ENCODE measurements around the gene KRTAP21-2.
"Not testable (repeated sequence)": the region's sequence is repeated elsewhere in the genome, so short reads cannot be mapped to it uniquely, and the experiment has no call there.

KRTAP21-2 gene

DNA sequence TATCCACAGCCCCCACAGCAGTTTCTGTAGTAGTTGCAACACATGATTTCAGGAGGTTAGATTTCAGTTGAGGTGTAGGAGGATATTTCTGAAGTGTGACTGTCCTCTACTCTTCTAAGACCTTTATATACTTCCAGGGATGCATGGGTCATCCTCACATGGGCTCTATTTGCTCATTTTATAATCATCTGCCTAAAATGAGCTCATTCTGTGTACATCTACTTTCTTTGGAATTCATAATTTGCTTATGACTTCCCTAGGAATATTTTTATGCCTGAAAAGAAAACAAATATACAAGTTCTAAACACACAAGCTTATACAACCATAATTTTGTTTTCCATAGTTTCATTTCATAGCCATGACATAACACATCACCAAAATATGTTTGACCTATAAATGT lies at the start of gene KRTAP21-2:
TSS of gene KRTAP21-2 (minus strand) at position 101 of the 400 bp plus-strand sequence. CDS start at position 44, 57 bp downstream.
- DNase-seq: no peak

DNA sequence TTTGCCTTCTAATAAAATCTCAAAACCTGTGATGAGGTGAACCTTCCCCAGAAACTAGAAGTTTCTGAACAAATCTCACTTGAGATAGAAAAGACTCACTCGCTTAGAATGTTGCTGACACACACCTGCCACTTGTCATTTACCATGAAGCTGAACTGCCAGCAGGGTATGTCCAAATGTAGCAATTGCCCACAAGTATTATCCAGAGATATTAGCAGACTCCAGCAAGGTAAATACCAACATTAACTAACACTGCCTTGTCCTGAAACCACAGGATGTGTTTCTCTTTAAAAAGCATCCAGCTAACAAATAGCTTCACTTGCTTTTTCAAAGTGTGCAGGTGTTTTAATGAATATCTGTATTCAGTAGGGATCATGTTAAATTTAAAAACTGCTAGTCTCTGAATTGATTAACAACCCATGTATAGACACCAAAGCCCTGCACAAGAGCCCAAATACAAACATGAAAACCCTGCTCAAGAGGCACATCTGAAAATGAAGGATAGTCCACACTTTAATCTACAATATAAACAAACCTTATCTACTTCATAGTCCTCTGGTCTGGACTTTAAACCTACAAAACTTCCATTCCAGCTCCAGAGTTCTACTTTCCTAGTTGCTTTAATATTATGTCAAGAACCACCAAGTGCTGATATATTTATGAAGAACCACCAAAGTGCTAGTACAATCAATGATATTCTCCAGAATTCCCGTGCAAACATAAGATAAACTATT lies 46.7 kb upstream of the KRTAP21-2 start:
- DNase-seq: no peak

DNA sequence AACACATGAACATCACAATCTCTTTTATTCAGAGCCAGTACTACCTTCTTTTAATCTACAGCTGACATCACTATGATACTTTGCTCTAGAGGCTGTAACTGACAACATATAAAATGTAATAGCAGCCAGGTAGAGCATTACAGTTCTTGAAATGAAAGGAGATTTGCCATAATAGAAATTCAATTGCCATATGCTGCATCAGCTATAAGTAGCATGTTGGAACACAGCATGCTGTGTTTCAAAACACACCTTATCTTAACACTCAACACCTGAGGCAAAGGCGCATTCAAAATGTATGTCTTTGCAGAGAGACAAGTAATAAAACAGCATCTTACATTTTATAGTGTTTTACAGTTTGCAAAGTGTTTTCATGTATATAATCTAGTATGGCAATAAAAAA lies 32.2 kb upstream of the KRTAP21-2 start:
- no peak for DNase-seq

DNA sequence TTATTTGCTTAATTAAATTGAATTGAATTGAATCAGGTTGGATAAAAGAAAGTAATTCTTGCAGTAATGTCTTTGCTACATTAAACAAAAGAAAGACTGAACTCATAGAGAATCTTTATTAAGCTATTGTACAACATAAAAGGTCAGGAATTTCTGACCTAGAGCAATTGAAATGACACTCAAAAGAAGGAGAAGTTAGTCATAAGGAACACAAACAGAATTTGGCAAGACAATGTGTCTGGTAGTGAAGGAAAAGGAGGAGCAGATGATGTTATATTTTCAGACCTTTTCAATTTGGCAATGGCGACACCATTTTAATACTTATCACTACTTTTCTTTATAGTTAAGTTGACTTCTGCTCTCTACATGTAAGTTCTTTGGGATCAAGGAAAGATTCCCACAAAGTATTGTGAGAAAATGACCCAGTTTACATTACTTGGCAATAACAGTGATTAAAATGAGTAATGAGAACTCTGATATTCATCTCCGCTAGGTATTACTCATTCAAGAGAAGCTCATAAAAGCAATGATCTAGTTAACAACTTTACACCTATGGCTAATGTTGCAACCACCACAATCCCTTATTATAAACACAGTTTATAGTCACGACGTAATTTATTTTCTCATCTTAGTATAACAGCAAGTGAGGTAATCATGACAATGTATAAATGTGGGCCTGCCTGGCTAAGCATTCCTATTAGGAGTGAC lies 22.8 kb upstream of the KRTAP21-2 start:
- no peak for DNase-seq

DNA sequence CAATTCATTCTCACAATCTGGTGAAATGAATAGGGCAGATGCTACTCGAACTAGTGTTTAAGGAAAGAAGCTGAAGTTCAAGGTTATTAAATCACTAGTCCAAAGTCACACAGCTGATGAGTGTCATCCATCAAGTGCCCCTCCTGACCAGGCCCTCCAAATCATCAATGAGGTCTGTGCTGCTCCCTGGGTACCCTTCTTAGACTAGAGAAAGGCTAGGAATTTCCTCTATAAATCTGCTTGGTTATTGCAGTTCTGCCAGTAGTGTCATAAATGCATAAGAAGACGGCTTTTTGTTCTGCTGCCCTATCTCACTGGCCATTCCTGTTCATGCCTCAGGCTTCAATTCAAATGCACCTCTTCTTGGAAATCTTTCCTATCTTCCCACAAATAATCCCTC lies 13.7 kb upstream of the KRTAP21-2 start:
- no peak for DNase-seq

DNA sequence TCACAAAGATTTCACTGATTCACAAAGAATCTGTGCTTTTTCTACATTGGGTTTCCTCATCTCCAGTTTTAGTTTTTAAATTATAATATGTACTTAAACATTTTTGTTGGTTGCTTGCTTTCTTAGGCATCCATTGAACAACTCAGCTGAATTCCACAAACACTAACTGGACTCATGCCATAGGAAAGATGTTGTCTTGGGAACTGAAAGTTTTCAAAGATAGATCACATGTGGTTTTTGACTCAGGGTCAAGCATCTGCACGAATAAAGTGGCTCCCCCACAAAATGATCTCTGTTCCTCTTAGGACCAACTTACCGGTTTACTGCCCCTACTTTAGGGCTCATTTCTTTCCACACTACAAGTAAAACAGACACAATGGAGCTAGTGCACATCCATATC lies 11.2 kb upstream of the KRTAP21-2 start:
- DNase-seq: no peak

DNA sequence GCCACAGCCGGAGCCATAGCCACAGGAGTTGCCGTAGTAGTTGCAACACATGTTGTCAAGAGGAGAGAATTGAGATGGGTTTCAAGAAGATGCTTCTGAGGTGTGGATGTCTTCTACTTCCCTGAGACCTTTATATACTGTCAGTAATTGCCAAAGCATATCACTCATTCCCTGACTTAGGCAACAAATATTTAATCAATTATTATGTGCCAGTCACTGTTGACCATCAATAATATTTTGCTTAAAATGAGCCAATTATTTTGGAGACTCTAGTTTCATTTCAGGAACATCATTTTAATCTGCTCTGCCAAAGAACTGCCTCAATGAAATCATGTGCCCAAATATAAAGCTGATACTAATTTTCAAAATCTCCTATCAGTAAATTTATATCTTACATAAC lies 8.3 kb upstream of the KRTAP21-2 start, which contains the start of gene KRTAP21-1:
TSS of gene KRTAP21-1 (minus strand) at position 101 of the 400 bp plus-strand sequence. CDS start at position 51, 50 bp downstream.
- not testable (repeated sequence) for DNase-seq

DNA sequence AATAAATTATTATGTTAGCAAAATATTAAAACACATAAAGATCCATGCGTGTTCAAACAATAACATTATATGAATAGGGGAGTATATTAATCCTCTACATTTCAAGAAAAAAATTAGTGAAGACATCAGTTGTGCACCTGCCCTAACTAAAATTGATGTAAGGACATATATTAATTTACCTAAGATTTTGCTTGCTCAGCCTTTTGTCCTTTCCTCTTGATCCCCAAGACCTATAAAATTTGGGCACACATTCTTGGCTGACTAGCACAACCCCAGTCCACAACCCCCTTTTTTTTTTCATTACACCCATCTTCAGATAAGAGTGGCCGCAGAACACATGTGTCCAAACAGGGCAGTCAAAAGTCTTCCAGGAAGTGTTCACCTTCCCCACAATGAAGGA lies 6.6 kb downstream of the KRTAP21-2 start:
- no peak for DNase-seq

DNA sequence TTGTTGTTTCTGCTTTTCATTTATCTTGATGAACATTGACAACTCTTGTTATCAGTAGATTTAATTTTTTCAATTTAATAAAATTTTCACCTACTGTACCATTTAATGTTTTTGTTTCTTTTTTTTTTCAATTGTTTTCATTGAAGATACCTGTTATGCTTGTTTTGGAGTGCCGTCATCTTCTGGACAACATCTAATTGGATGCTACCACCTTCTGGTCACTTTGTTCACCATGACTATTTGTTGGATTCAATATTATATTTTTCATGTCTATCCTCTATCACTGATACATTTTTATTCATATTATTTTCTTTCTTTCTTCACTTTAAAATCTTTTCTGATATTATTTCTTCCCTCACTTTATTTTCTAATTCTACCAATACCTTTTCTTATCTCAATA lies 14.0 kb downstream of the KRTAP21-2 start:
- DNase-seq: no peak

DNA sequence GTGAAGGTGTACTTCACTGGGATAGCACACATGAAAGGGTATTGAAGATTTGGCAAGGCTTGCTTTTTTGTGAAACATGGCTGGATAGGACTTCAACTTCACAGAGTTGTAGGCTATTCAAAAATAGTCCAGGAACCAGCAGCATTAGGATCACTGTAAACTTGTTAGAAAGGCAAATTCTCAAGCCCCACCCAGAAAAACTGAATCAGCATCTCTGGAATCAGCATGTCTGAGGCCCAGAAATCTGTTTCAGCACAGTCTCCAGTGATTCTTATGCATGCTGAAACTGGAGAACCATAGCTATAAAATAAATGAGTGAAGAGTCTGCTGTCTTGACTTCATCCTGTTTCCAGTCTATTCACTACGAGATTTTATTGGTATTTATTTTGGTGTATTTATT lies 20.3 kb downstream of the KRTAP21-2 start:
- no peak for DNase-seq

DNA sequence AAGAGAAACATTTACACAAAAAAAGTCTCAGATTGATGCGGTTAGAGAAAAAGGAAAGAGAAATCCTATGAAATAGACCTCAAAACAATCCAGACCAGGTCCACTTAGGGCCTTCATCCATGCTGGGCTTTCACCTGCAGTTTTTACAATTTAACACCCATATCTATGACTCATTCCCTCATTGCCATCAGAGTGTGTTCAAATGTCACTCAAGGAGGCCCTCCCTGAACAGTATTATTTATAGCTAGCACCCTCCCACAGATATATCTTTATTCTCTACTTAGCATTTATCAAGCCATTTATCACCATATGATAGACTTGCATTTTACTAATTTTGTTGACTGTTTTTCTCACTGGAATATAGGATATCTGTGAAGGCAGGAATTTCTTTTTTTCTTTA lies 27.7 kb downstream of the KRTAP21-2 start:
- DNase-seq: no peak

DNA sequence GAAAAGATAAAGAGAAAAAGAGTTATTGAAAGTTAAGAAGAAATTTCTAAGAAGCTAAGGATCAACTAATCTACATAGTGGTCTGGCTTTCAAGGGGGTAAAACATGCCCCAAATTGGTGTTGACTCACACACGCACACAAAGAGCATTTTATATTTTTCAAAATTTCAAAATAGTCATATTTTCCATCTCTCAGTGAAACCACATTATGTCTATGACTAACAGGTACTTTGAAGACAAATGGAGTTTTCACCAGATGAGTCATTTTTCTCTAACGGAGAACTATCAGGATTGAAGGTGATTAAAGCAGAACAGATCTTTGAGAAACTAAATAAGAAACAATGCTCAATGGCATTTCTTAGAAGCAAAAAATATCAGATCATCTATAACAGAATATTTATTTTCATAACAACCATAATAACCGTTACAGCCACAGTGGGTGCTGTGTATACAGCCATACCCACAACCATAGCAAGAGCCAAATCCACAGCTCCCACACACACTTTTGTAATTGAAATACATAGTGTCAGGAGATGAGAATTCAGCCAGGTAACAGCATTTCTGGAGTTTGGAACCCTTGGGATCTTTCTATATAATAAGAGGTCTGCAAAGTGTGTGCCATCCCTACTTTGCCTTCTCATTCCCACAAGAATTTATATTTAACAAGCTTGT lies 28.7 kb downstream of the KRTAP21-2 start, which contains the start of gene KRTAP21-3:
TSS of gene KRTAP21-3 (minus strand) at position 539 of the 671 bp plus-strand sequence. CDS start at position 521, 18 bp downstream.
- no peak for DNase-seq

DNA sequence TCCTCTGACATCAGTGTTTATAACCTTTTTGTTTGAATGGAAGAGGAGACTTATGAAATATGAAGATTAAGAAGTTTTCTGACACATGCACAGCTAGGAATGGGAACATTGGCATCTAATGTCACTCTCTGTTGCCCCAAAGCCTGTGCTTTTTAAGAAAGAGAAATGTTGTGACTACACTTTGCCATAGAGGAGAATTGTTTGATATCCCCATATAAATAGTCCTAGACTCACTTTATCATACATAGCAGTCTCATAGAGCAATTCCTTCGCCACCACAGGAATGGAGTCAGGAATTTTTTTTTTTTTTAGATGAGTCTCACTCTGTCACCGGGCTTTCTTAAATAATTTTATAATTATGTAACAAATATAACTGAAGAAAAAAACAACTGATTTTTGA lies 30.0 kb downstream of the KRTAP21-2 start:
- no peak for DNase-seq

DNA sequence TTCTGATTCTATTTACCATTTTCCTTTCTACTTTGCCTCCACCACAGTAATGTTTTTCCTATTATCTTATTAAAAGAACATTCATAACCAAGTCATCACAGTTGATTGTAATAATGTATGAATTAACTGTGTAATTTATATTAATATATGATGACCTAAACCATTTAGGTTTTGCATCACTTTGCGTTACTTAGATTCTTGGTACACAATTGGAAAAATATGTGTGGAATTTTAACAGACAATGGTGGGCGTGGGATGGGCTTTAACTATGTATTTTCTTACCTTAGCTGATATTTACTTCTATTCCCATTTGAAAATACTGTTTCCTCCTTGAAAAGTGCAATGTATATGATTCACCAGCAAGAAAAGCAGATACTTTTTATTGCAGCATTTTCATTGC lies 32.1 kb downstream of the KRTAP21-2 start:
- no peak for DNase-seq

DNA sequence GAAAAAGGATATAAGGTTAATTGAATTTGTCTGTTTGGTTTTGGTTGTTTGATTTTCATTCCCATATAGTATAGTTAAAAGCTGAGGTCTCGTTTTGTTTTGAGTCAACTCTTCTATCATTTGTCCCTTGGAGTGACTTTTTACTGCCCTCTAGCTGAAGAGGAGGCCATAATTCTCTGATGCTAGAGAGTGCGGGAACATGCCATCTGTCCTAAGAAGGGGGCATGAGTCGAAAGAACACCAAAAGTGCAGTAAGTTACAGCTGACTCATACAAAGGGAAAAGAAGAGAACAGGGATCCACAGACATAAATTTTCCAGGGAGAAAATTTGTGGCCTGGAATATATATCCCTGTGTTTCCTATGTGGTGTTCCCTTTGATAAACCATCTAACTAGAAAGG lies 32.6 kb downstream of the KRTAP21-2 start:
- DNase-seq: no peak

DNA sequence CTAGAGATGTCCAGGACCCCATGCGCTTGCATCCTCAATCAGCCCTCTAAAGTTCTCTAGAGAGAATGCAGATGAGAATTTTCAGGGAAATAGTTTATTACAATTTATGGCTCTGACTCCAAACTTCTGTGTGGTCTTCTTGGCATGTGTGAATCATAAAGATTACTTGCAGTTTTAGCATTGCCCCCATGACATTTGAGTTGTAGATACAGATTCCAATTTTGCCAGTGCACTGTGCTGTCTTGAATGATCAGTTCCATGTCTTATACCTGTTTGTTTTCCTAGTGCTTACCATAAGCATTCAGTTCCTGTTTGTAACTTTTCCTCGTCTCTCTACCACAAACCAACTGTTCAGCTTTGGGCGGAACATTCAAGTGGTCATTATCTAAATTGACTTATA lies 33.3 kb downstream of the KRTAP21-2 start:
- no peak for DNase-seq

DNA sequence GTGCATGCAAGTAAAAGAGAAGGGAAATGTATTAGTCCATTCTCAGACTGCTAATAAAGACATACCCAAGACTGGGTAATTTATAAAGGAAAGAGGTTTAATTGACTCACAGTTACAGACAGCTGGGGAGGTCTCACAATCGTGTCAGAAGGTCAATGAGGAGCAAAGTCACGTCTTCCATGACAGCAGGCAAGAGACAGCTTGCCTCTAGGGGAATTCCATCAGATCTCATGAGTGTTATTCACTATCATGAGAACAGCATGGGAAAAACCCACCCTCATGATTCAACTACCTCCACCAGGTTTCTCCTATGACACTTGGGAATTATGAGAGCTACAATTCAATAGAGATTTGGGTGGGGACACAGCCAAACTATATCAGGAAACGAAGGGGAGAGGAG lies 36.6 kb downstream of the KRTAP21-2 start:
- DNase-seq: no peak

DNA sequence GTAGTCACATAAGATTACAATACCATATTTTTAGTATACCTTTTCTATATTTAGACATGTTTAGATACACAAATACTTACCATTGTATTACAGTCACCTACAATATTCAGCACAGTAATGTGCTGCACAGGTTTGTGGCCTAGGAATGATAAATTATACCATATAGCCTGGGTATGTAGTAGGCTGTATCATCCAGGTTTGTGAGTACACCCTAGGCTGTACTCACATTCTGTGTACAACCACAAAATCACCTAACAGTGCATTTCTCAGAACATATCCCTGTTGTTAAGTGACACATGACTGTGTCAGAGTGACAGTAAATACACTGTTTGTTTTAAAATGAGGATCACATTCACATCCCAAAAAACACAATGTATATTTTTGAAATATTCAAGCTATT lies 39.6 kb downstream of the KRTAP21-2 start:
- DNase-seq: no peak
